ENCODE results near the gene SLC17A2.
"Not testable (repeated sequence)": the region's sequence is repeated elsewhere in the genome, so short reads cannot be mapped to it uniquely, and the experiment has no call there.

SLC17A2 gene

DNA sequence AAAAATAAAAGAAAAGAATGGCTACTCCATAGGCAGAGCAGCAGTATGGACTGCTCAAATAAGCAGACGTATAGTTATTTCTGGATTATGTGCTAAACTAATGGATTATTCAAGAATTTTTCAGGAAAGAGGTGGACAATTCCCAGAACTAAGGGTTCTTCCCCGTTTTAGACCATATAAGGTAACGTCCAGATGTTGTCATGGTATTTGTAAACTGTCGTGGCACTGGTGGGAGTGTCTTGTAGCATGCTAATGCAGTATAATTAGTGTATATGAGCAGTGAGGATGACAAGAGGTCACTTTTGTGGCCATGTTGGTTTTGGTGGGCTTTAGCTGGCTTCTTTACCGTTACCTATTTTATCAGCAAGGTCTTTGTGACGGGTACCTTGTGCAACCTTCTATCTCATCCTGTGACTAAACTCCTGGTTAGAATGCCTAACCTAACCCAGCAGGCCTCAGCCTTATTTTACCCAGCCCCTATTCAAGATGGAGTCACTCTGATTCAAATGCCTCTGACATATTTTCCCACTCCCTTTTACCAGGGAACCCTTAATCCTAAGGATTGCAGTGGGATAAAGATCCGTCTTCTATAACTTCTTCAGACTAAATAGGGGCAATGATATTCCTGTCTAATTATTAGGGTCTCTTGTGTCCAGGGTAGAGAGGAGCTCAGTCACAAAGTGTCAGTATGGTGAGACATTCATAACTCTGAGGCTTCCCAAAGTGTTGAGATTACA lies 21.0 kb upstream of the SLC17A2 start:
- DNase-seq (ENCODE audit: low read depth): no peak

DNA sequence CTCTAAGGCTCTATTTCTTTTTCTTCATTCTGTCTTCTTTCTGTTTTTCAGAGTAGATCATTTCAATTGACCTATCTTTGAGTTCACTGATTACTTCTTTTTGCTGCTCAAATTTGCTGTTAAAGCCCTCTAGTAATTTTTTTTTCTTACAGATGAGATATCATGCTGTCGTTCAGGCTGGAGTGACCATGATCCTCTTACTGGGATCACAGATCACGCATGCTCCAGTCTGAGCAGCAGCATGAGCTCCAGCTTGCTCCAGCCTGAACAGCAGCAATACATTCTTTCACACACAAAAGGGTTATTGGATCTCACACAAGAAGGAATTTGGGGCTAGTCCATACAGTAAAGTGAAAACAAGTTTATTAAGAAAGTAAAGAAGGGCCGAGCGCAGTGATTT lies 19.8 kb upstream of the SLC17A2 start:
- DNase-seq (ENCODE audit: low read depth): no peak

DNA sequence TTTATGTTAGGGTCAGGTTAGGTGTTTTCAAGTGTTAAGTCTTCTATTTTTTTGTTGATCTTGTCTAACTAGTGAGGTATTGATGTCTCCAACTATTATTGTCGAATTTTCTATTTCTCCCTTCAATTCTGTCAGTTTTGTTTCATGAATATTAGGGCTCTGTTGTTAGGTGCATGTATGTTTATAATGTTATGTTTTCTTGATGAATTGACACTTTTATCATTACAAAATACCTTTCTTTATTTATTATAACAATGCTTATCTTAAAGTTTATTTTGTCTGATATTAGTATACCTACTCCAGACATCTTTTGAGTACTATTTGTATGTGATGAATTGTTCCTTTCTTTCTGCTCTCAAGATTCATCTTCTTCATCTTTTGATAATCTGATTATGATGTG lies 19.2 kb upstream of the SLC17A2 start:
- DNase-seq (ENCODE audit: low read depth): no peak

DNA sequence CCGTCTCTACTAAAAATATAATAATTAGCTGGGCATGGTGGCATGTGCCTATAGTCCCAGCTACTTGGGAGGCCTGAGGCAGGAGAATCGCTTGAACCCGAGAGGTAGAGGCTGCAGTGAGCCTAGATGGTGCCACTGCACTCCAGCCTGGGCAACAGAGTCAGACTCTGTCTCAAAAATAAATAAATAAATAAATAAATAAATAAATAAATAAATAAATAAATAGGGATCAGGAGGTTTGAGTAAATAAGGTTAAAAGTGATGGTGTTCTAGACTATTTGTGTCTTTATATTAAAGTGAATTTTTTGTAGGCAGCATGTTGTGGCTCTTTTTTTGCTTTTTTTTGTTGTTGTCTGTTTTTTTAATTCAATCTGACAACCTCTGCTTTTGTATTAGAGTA lies 17.0 kb upstream of the SLC17A2 start:
- not testable (repeated sequence) for DNase-seq (ENCODE audit: low read depth)

DNA sequence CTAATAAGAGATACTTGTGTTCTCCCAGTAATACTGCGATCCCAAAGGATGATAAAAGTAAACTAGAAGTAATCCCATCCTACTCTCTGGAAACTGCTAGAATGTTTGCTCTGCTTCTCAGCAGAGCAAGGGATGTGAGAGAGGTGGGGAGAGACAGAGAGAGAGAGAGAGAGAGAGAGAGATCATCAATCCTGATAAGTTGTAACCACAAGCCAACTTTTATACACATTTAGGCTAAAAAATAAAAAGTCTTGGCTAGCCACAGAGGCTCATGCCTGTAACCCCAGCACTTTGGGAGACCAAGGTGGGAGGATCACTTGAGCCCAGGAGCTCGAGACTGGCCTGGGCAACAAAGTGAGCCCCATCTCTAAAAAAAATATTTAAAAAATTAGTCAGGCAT lies 16.1 kb upstream of the SLC17A2 start:
- no peak for DNase-seq (ENCODE audit: low read depth)

DNA sequence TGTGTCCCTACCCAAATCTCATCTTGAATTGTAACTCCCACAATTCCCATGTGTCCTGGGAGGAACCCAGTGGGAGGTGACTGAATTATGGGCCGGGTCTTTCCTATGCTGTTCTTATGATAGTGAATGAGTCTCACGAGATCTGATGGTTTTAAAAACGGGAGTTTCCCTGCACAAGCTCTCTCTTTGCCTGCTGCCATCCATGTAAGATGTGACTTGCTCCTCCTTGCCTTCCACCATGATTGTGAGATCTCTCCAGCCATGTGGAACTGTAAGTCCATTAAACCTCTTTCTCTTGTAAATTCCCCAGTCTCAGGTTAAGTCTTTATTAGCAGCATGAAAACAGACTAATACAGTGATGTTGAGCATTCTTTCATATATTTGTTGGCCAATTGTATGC lies 15.2 kb upstream of the SLC17A2 start:
- not testable (repeated sequence) for DNase-seq (ENCODE audit: low read depth)

DNA sequence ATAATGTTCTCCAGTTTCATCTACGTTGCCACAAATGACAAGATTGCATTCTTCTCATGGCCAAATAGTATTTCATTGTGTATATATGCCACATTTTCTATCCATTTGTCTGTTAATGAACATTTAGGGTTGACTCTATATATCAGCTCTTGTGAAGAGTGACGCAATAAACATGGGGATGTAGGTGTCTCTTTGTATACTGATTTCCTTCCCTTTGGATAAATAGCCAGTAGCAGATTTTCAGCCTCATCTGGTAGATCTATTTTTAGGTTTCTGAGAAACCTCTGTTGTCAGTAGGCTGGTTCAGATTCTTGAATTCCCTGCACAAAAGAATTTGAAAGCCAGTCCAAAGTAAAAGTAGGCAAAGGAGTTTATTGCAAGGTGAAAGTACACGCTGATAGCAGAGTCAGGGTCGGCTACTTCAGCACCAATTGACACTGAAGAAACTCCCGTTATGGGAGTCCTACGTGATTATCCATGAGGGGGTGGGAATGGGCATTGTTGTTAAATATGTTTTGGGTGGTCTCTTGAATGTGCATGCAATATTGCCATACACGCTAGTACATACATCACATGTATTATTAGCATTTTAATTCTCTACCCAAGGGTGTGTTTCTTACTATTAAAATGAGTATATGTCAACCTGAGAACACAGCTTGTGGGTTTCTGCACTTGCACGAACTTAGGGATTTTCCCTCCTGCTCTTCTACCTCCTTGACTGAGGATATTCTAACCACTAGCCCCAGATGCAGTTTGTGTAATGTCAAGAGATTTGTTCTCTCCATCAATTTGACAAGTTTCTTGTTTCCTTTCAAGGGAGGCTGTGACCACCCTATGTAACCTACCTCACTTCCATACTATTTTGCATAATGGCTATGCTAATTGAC lies 14.4 kb upstream of the SLC17A2 start:
- DNase-seq (ENCODE audit: low read depth): no peak

DNA sequence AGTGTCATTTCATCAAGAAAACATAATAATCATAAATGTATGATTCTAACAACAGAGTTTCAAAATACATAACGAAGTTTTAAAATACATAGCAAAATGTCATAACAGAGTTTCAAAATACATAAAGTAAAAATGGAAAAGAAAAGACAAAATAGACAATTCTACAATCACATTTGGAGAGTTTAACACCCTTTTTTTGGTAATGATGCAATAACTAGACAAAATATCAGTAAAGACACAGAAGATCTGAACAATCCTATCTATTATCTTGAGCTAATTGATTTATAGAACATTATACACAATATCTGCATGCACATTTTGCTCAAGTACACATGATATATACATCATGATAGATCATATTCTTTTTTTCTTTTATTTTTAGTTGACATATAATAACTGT lies 13.4 kb upstream of the SLC17A2 start:
- no peak for DNase-seq (ENCODE audit: low read depth)

DNA sequence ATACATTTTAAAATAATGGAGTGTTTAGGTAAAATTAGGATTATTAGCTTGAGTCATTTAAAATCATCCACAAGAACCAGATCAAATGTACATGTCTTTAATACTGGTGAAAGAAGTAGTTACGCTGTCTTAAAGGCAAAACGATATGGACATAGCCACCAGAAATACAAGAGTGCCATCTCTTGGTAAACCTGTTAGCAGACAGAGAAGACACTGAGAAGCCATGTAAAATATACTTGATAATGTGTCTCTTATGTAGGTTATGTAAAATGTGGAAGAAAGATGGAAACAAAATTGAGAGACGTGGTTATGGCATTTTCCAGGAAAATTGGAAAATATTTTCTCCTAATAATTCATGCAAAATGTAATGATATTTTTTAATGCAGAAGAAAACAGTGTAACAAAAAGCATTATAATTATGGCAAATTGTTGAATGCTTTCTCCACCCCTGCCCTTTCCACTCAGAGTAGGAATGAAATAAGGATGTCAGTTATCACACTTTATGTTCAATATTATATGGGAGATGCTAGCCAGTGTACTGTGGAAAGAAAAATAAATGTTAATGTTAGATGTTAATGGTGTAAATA lies 12.2 kb upstream of the SLC17A2 start:
- DNase-seq (ENCODE audit: low read depth): no peak

DNA sequence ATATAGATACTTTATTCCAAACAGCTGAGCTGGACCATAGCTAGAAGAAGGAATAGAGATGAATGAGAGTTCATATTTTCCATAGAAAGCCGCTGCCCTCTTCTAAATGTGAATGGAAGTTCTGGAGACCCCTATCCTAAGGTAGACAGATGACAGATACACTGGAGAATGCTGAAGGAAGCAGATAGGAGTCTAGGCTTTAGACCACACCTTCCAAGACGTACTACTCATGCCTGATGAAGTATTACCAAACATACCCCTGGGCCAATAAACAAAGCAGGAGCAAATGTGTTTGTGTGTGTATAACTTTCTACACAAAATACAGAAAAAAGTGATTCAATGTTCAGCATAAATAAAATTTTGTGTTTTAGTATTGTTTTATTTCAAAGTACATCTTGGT lies 9.1 kb upstream of the SLC17A2 start:
- no peak for DNase-seq (ENCODE audit: low read depth)

DNA sequence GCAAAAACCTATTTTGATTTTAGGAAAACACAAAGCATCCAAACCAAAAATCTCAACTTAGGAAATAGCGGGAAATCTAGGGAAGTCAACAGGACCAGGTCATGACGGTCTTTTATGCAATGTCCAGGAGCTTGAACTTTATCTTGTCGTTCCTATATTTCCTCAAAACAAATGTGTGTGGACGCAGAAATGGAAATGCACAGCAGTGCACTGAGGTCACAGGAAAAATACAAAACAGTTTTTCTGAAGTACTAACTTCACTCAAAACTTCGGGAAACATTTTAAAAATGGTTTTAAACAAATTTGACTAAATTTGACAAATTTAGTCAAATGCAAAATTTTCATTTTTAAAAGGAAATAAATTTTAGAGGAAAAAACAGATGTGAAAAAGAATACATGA lies 5.5 kb upstream of the SLC17A2 start:
- no peak for DNase-seq (ENCODE audit: low read depth)

DNA sequence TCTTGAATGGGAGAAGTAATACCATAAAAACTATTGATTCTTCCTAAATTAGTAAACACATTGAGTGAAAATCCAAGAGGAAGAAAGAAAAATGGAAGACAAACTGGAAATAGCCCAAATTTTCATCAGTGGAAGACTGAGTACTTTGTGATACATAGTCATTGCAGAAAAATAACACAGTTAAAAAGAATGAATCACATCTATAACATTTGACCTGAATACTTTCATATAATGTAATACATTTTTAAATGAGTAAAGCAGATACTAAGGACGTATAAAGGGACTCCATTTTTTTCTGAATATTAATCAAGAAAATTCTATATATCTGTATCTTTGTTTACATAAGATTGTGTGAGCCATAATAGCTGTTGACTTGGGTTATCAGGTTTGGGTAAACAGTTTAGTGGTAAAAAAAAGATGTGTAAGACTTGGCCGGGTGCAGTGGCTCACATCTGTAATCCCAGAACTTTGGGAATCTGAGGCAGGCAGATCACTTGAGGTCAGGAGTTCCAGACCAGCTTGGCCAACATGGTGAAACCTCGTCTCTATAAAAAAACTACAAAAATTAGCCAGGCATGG lies 4.3 kb upstream of the SLC17A2 start:
- DNase-seq (ENCODE audit: low read depth): no peak

DNA sequence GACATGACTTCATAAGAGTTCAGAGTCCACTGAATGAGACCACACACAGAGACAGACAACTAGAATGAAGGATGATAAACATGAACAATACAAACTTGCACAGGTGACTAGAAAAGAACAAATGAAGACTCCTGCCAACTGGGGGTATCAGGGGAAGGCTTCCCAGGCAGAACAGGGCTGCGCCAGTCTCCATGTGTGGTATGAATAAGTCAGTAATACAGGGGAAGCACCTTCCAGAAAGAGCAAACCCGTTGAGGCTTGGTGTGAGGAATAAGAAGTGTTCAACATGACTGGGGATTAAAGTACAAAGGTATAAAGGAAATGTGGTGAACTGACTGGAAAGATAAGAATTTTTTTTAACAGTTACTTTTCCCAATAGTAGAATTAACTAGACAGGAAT lies 3.7 kb upstream of the SLC17A2 start:
- DNase-seq (ENCODE audit: low read depth): no peak

DNA sequence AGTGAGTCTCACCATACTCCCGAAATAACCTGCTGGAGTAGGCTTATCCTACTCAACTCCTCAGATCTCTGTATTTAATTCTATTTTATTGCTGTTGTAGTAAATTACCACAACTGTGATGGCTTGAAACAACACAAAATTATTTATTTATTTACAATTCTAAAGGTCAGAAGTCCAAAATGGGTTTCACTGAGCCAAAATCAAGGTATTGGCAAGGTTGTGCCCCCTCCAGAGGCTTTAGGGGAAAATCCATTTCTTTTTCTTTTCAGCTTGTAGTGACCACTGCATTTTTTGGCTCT lies 869 bp upstream of the SLC17A2 start:
- DNase-seq (ENCODE audit: low read depth): no peak

DNA sequence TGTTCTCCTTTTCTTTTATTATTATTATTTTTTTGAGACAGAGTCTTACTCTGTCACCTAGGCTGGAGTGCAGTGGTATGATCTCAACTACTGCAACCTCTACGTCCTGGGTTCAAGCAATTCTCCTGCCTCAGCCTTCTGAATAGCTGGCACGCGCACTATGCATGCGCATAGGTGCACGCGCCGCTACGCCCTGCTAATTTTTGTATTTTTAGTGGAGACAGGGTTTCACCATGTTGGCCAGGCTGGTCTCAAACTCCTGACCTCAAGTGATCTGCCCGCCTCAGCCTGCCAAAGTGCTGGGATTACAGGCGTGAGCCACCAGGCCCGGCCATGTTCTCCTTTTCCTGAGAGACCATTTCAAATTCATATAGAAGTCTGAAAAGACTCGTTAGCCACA lies 706 bp downstream of the SLC17A2 start:
- DNase-seq (ENCODE audit: low read depth): not testable (repeated sequence)

DNA sequence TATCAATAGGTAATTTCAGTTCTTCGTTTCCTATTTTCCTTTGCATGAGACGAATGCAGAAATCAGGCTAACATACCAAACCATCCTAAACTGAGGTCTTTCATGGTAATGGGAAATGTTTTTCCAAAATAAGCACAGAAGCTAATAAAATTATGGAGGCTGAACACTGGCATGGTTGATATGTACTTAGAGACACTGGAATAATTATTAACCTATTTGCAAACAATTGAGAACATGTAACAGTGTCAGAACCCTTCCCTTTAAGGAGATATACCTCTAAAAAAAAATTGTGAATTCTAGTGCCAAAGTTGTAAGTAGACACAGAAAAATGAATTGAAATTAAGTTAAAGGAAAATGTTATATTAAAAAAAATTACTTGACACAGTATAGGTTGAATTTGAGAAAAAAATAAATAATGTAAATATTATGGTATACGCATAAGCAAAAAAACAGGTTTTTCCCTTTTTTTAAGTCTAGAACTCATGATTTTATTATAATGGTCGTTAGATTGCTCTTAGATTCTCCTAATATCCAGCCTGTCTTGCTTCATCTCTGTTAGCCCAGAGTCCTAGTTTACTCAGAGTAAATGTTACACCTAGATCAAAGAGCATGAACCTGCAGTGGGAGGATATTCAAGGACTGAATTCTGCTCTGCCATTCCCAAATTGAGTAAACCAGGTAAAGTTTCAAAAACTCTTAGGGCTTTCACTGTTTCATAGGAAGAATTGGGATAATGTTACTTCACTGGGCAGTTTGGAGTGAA lies 1.7 kb downstream of the SLC17A2 start:
- no peak for DNase-seq (ENCODE audit: low read depth)

DNA sequence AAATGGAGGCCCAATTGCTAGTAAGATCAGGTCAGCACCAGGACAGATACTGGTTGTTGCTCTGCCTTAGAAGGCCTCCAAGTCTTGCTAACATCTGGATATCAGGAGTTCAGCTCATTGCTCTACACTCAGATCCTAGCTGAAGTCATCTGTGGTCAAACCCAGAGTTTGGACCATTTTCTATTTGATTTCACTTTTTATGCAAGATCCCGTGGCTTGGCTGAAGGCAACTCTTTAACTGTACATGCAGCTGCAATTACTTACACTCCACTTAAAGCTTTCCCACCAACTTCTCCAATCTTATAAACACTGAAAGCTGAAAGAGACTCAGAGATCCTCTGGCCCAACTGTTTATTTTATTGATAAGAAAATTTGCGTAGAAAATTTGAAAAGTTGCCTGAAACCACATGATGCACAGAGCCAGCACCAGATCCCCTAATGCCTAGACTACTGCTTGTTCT lies 2.7 kb downstream of the SLC17A2 start:
- DNase-seq (ENCODE audit: low read depth): no peak

DNA sequence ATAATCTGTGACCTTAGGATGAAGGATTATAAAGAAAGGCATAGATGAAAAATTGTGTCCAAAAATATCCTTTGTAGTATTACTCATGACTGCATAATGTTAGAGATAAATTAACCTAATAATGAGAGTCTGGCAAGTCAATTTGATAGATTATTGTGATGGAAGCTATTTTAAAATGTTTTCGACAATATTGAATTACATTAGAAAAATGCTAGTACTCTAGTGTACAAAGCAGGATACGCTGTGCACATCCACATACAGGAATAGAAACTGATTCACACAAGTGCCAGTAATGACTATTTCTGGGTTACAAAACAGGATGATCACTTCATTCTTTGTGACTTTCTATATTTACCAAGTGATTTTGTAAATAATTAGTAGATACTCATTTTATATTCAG lies 3.3 kb downstream of the SLC17A2 start:
- no peak for DNase-seq (ENCODE audit: low read depth)

DNA sequence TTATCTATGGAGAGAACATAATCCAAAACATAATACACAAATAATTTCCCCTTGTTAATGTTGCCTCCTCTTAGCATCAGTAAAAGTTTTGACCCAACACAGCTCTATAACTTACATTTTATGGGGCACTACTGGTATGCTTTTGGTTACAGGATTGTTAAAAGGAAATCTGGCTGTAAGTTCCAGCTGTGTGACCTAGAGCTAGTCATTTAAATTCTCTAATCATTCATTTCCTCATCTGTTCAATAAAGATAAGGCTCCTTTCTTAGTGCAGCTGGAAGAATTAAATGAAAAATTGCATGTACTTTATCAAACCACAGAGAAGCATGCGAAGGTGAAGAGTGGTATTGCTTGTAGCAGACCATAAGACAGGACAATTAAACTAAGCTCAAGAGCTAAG lies 4.6 kb downstream of the SLC17A2 start:
- DNase-seq (ENCODE audit: low read depth): no peak

DNA sequence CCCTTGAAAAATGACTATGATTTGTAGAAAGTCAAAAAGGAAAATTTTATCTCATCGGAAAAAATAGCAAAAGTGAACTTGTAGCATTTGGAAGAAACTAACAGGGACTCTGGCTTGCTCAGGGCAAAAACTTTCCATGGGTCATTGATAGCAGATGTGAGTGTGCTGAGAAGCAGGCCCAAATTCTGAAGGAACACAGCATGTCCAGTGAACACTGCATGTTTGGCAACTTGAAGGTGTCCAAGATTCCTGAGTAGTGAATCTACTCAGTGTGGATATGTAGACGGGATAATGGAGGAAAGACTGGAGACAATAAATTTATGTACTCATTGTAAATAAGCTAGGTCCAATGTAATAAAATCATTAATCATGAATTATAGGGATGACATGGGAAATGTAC lies 8.2 kb downstream of the SLC17A2 start:
- no peak for DNase-seq (ENCODE audit: low read depth)

DNA sequence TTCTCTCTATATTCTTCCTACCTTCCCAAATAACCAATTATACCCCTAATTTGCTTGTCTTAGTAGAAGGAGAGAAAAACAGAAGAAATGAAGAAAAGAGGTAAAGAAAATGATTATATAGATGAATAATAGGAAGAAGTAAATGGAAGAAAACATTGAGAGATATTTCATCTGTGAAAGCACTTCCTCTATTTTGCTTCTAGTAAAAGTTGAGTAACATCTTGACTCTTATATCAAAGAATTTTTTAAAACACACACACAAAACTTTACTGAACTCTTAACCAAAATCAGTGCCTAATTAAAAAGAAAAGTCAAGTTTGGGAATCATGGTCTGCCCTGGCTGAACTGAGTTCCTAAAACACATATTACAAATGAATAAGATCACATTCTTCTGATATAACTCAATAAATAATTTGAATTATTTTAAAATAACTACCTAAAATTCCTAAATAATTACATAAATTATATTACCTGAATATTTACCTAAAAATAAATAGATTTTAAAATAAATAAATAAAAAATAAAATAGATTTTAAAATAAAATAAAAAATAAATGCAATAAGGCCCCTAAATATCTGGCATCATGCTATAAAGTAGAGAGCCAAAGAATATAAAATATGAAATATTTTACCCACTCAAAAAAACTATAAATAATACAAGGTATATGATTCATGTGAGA lies 8.8 kb downstream of the SLC17A2 start:
- no peak for DNase-seq (ENCODE audit: low read depth)

DNA sequence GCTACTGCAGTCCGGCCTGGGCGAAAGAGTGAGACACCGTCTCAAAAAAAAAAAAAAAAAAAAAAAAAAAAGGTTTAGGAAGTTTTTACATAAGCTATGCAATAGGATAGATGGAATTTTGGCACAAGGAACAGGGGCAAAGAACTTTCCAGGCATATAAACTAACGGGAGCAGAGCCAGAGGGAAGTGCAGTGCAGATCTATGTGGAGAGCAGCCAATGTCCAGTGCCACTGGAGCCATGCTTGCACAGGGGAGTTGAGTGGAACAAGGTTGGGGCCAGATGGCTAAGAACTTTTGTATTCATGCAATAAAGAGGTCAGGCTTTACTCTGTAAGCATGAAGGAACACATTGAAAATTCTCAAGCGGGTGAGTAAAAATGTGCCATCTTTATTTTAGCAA lies 10.8 kb downstream of the SLC17A2 start:
- no peak for DNase-seq (ENCODE audit: low read depth)
